RWPE1 (cell line): ENCODE results near the gene MAP3K8.
"Not testable (repeated sequence)": the region's sequence is repeated elsewhere in the genome, so short reads cannot be mapped to it uniquely, and the experiment has no call there.

ENCODE experiments used
- CTCF ChIA-PET: fragments of 350-600 bp; sonication (Branson Sonifier 250); formaldehyde crosslinking; extraction: SDS; loops from one replicate; lab custom pipeline; 2021; lab: Yijun Ruan, JAX
- POLR2A ChIA-PET: fragments of 400-600 bp; formaldehyde crosslinking; extraction: SDS; loops from one replicate; lab custom pipeline; 2020; ENCODE audit warnings: antibody characterized with exemption; ENCODE audit not compliant: low non-redundant PET; lab: Yijun Ruan, JAX
- DNase-seq: peaks from one replicate; pipeline ENCODE4 v3.0.0; 2012; ENCODE audit warnings: low spot score
- H3K27ac ChIP-seq: fragments of 450-650 bp; 2 replicates; pipeline ENCODE4 v1.5.1; 2017
- CTCF ChIP-seq: fragments of 450-650 bp; conservative IDR thresholded peaks from 2 replicates; pipeline ENCODE4 v1.5.1; 2017; ENCODE audit warnings: low read depth, mild to moderate bottlenecking

Gene MAP3K8

GRCh38 chr10:30434273-30435072 lies 489 bp downstream of the MAP3K8 start:
- TF ChIP-seq CTCF, result no peak
- peak overlapping the region; percentile 97 for H3K27ac ChIP-seq
- DNase-seq, result no peak
- POLR2A ChIA-PET, result no interaction called here
- CTCF ChIA-PET, result interaction anchor here (0.7 to 1.4 kb wide), 4 partner anchors 24 to 886 kb away, joined by 3 to 4 read pairs (median 4); no protein-coding TSS in a partner anchor

GRCh38 chr10:30435073-30435422 lies 1.1 kb downstream of the MAP3K8 start:
- DNase-seq, result no peak
- no peak for TF ChIP-seq CTCF
- CTCF ChIA-PET, result interaction anchor here (0.7 to 0.8 kb wide), 3 partner anchors 25 to 885 kb away, joined by 3 to 4 read pairs (median 4); no protein-coding TSS in a partner anchor
- POLR2A ChIA-PET, result no interaction called here
- H3K27ac ChIP-seq, result peak overlapping the region; percentile 97

- CTCF ChIA-PET, result interaction anchor here (0.6 to 0.8 kb wide), 2 partner anchors 53 to 88 kb away, joined by 3 to 4 read pairs; no protein-coding TSS in a partner anchor
- DNase-seq, POLR2A ChIA-PET: not testable (repeated sequence)
- peak overlapping the region; percentile 97 for H3K27ac ChIP-seq
These were observed 1.6 kb downstream of the MAP3K8 start for GRCh38 chr10:30435499-30436167.

- ChIA-PET CTCF (no interaction called here), POLR2A (no interaction called here)
- TF ChIP-seq CTCF, result no peak
- H3K27ac ChIP-seq, result peak overlapping the region; percentile 49; the same call in 1 of the 2 replicates
- DNase-seq, result no peak
These were observed 2.2 kb downstream of the MAP3K8 start for GRCh38 chr10:30436191-30436611.

GRCh38 chr10:30436671-30437030 lies 2.7 kb downstream of the MAP3K8 start:
- ChIA-PET CTCF (interaction anchor here (1.0 kb wide), 1 partner anchor 22 kb away, joined by 3 read pairs; no protein-coding TSS in a partner anchor), POLR2A (no interaction called here)
- TF ChIP-seq CTCF, result no peak
- DNase-seq, result no peak
- no peak overlapping the region for H3K27ac ChIP-seq

GRCh38 chr10:30437031-30437841 lies 3.3 kb downstream of the MAP3K8 start:
- H3K27ac ChIP-seq, result no peak overlapping the region
- TF ChIP-seq CTCF, result no peak
- POLR2A ChIA-PET, result no interaction called here
- CTCF ChIA-PET, result interaction anchor here (0.5 to 1.0 kb wide), 2 partner anchors 8 to 23 kb away, joined by 3 read pairs; no protein-coding TSS in a partner anchor
- DNase-seq, result no peak
